Measurements from ENCODE around the gene FBXO41. TPM values are rescaled to one million over a fixed set of nuclear protein-coding genes. Genes with fewer than 3 reads are reported as not detected.

FBXO41 gene
- total and polyA plus RNA-seq, 2 donors (not counting 3 experiments of a cell fraction or from before 2014, with no cell fraction given), result 0.88 to 1.5 TPM

- TF ChIP-seq JUN (IDR thresholded peaks at IDR 0.05; ENCODE audit: borderline replicate concordance, insufficient read depth, insufficient read length, low read depth), result no peak
- TF ChIP-seq POLR2A (IDR thresholded peaks at IDR 0.05; ENCODE audit: low read depth, low read length), result peak; percentile 28
- no peak for TF ChIP-seq CTCF (IDR thresholded peaks at IDR 0.05; ENCODE audit: extremely low read depth in 1 of 2, insufficient read depth in 1 of 2, low read depth in 1 of 2, low read length in 2 of 2)
- Histone ChIP-seq H3K4me2 (ENCODE audit: insufficient read depth, low read length) (no peak overlapping the region), H3K36me3 (ENCODE audit: control insufficient read depth in 2 of 2, extremely low read depth in 1 of 2, insufficient read depth in 2 of 2, low read length in 2 of 2) (peaks cover 2 to 23% of the 10 kb centered on the region in 2 experiments), H3K79me2 (ENCODE audit: control insufficient read depth, insufficient read depth, low read length) (no peaks in the 10 kb centered on the region), H3K27ac (ENCODE audit: insufficient read depth, low read depth, low read length) (no peak overlapping the region), H3K9me1 (replicated peaks; ENCODE audit: control insufficient read depth, extremely low read depth, insufficient read depth, low read length) (no peaks in the 10 kb centered on the region), H3K4me3 (replicated peaks in 1 of 3; ENCODE audit: insufficient read depth in 1 of 3, low read depth in 1 of 3, low read length in 3 of 3) (no peak overlapping the region), H4K20me1 (replicated peaks; ENCODE audit: control insufficient read depth, extremely low read depth, insufficient read depth, low read length) (no peaks in the 10 kb centered on the region), H3K9ac (replicated peaks; ENCODE audit: extremely low read depth, insufficient read depth, low read length) (no peak overlapping the region), H3K27me3 (ENCODE audit: control insufficient read depth in 2 of 2, insufficient read depth in 2 of 2, low read length in 2 of 2) (no peaks in the 10 kb centered on the region), H3K4me1 (ENCODE audit: control insufficient read depth, extremely low read depth, insufficient read depth, low read length) (no peaks in the 10 kb centered on the region), H2AFZ (ENCODE audit: low read depth, low read length) (no peak overlapping the region), H3K9me3 (replicated peaks; ENCODE audit: control insufficient read depth, insufficient read depth, low read length) (no peaks in the 10 kb centered on the region)
- FAIRE-seq (no peak), DNase-seq (ENCODE audit: low read depth, low spot score) (no peak)
- intact Hi-C loops (cut with micrococcal nuclease), result no loop called here
- ChIA-PET POLR2A (no interaction called here), CTCF (interaction anchor here (1.4 kb wide), 1 partner anchor 12 kb away, joined by 4 read pairs; no protein-coding TSS in a partner anchor)
- no TSS peak for BruUV-seq (replicated peaks)
- dilution Hi-C loops (cut with MboI; ENCODE audit: extremely low pct_ligation_motif_present, low sequenced_read_pairs), result no loop called here
These were observed 27.7 kb downstream of the FBXO41 start for GRCh38 chr2:73256618-73256922.

- H3K79me2 ChIP-seq (ENCODE audit: control insufficient read depth, insufficient read depth, low read length), result no peaks in the 10 kb centered on the region
- no peak overlapping the region for H3K4me3 ChIP-seq (replicated peaks in 1 of 3; ENCODE audit: insufficient read depth in 1 of 3, low read depth in 1 of 3, low read length in 3 of 3)
- H3K9me1 ChIP-seq (replicated peaks; ENCODE audit: control insufficient read depth, extremely low read depth, insufficient read depth, low read length), result no peaks in the 10 kb centered on the region
- H4K20me1 ChIP-seq (replicated peaks; ENCODE audit: control insufficient read depth, extremely low read depth, insufficient read depth, low read length), result no peaks in the 10 kb centered on the region
- H3K9me3 ChIP-seq (replicated peaks; ENCODE audit: control insufficient read depth, insufficient read depth, low read length), result no peaks in the 10 kb centered on the region
- no peak for DNase-seq (ENCODE audit: low read depth, low spot score)
- H2AFZ ChIP-seq (ENCODE audit: low read depth, low read length), result no peak overlapping the region
- BruUV-seq (replicated peaks), result no TSS peak
- TF ChIP-seq CTCF (IDR thresholded peaks at IDR 0.05; ENCODE audit: extremely low read depth in 1 of 2, insufficient read depth in 1 of 2, low read depth in 1 of 2, low read length in 2 of 2) (no peak), GATA2 (IDR thresholded peaks at IDR 0.05; ENCODE audit: insufficient read depth, insufficient read length, low read depth, low read length) (no peak), EZH2 (IDR thresholded peaks at IDR 0.05; ENCODE audit: borderline replicate concordance, low read depth, low read length, severe bottlenecking) (no peak), POLR2AphosphoS5 (IDR thresholded peaks at IDR 0.05; ENCODE audit: insufficient read depth, low read depth, low read length) (no peak)
- H3K27me3 ChIP-seq (ENCODE audit: control insufficient read depth in 2 of 2, insufficient read depth in 2 of 2, low read length in 2 of 2), result no peaks in the 10 kb centered on the region
- no peak overlapping the region for H3K4me2 ChIP-seq (ENCODE audit: insufficient read depth, low read length)
- CTCF ChIA-PET, result interaction anchor here (1.4 kb wide), 1 partner anchor 13 kb away, joined by 4 read pairs; no protein-coding TSS in a partner anchor
- dilution Hi-C loops (cut with MboI; ENCODE audit: extremely low pct_ligation_motif_present, low sequenced_read_pairs) (no loop called here), intact Hi-C loops (cut with micrococcal nuclease) (no loop called here)
- POLR2A ChIA-PET, result no interaction called here
- H3K36me3 ChIP-seq (ENCODE audit: control insufficient read depth in 2 of 2, extremely low read depth in 1 of 2, insufficient read depth in 2 of 2, low read length in 2 of 2), result peaks cover 3 to 28% of the 10 kb centered on the region in 2 experiments
- no peak for FAIRE-seq
- no peak overlapping the region for H3K9ac ChIP-seq (replicated peaks; ENCODE audit: extremely low read depth, insufficient read depth, low read length)
- H3K27ac ChIP-seq (ENCODE audit: insufficient read depth, low read depth, low read length), result no peak overlapping the region
- H3K4me1 ChIP-seq (ENCODE audit: control insufficient read depth, extremely low read depth, insufficient read depth, low read length), result no peaks in the 10 kb centered on the region
These were observed 28.2 kb downstream of the FBXO41 start for GRCh38 chr2:73255907-73256617.
